Prostate gland (tissue), 2 donors: ENCODE measurements around the gene DPEP3.

ENCODE experiments used
- POLR2A ChIP-seq: fragments of 450-650 bp; IDR thresholded peaks from one replicate; pipeline ENCODE4 v1.6.1; 2016; ENCODE audit warnings: antibody characterized with exemption, mild to moderate bottlenecking
- POLR2AphosphoS5 ChIP-seq: sonication (generic); formaldehyde crosslinking; IDR thresholded peaks from one replicate; pipeline ENCODE4 v1.6.1; 2017; ENCODE audit warnings: antibody characterized with exemption
- TF ChIP-seq, protein P1 (sequence below), 4 experiments: fragments of 200-600 bp in 2 of 4; fragments of 450-650 bp in 2 of 4; sonication (generic) in 2 of 4; IDR thresholded peaks; 1 replicate in 3 of 4; 2 replicates in 1 of 4; pipeline ENCODE4 v1.5.1; 2016 to 2019; ENCODE audit warnings: antibody characterized with exemption in 4 of 4, mild to moderate bottlenecking in 2 of 4, moderate library complexity in 2 of 4

DNA sequence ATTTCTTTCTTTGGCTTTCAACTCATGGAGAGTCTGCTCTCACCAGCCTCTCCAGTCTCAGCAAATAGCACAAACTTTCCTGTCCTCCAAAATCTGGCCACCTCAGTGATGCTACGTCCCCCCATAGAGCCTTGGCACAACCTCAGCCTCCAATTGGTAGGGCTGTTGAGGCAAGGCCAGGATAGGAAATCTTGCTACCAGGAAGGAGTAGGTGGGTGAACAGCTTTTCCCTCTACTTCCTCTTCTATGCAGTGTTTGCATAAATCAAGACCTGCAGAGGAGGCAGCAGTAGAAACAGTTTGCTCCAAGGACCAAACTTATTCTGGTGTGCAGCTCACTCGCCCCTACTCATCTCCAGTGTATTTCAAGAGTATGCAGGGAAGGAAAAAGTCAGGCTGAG is 19.7 kb upstream of the DPEP3 start:
- TF ChIP-seq, protein P1, sequence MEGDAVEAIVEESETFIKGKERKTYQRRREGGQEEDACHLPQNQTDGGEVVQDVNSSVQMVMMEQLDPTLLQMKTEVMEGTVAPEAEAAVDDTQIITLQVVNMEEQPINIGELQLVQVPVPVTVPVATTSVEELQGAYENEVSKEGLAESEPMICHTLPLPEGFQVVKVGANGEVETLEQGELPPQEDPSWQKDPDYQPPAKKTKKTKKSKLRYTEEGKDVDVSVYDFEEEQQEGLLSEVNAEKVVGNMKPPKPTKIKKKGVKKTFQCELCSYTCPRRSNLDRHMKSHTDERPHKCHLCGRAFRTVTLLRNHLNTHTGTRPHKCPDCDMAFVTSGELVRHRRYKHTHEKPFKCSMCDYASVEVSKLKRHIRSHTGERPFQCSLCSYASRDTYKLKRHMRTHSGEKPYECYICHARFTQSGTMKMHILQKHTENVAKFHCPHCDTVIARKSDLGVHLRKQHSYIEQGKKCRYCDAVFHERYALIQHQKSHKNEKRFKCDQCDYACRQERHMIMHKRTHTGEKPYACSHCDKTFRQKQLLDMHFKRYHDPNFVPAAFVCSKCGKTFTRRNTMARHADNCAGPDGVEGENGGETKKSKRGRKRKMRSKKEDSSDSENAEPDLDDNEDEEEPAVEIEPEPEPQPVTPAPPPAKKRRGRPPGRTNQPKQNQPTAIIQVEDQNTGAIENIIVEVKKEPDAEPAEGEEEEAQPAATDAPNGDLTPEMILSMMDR (IDR thresholded peaks at IDR 0.05): no peak
- TF ChIP-seq POLR2A (no peak), POLR2AphosphoS5 (no peak)
